SKM-1 treated with dmso at 0.1 percent for 144 hours (cell line): ENCODE results near the gene CEBPA.

Experiments
- DNase-seq: peaks from one replicate; lab custom pipeline; 2025; ENCODE audit not compliant: unreplicated experiment; lab: John Stamatoyannopoulos, UW

CEBPA gene

DNA sequence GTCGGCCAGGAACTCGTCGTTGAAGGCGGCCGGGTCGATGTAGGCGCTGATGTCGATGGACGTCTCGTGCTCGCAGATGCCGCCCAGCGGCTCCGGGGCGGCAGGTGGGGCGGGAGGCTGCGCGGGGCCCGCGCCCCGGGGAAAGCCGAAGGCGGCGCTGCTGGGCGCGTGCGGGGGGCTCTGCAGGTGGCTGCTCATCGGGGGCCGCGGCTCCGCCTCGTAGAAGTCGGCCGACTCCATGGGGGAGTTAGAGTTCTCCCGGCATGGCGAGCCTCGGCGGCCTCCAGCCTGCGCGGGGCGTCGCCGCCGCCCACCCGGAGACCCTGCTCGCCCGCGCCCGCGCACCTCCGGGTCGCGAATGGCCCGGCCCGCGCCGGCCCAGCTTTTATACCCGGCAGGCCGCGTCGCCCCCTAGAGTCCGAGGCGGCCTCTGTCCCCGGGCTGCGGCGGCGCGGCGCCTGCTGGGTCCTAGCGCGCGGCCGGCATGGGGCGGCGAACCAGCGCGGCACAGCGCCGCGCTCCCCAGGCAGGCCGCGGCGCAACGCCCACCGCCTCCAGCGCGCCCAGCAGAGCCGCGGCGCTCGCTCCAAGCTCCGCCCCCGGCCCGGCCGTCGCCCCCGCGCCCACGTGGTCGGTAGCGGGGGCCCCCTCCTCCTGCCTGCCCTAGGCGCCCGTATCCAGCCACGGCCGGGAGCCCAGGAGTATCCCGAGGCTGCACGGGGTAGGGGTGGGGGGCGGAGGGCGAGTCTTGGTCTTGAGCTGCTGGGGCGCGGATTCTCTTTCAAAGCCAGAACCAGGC is at the start of gene CEBPA:
TSS of gene CEBPA (minus strand) at position 360 of the 799 bp plus-strand sequence. CDS start at position 240, 120 bp downstream.
- peak; percentile 92 for DNase-seq

- DNase-seq = no peak
These were observed 48.4 kb upstream of the CEBPA start for GRCh38 chr19:33350538-33351309.

- DNase-seq = no peak
These were observed 47.3 kb upstream of the CEBPA start for GRCh38 chr19:33349319-33350289.

GRCh38 chr19:33348301-33349010 is 46.1 kb upstream of the CEBPA start:
- DNase-seq = no peak

DNA sequence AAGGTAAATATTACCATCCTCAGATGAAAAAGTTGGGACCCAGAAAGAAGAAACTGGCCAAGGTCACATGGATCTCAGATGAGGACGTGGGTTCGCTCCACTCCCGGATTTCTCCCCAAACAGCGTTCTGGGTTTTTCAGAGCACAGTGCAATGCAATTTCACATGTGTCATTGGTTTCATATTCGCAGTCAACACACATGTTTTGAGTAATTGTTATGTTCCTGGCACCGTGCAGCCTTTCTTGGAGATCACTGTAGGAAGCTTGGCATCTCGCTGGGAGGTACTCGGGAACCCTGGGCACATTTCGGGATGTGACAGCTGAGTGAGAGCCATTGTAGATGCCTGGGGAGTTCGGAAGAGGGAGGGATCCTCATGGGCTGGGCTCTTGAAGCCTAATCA is 45.0 kb upstream of the CEBPA start:
- DNase-seq = no peak

- no peak for DNase-seq
These were observed 44.3 kb upstream of the CEBPA start for GRCh38 chr19:33346665-33347064.

GRCh38 chr19:33345163-33345562 is 42.8 kb upstream of the CEBPA start:
- DNase-seq = no peak

DNA sequence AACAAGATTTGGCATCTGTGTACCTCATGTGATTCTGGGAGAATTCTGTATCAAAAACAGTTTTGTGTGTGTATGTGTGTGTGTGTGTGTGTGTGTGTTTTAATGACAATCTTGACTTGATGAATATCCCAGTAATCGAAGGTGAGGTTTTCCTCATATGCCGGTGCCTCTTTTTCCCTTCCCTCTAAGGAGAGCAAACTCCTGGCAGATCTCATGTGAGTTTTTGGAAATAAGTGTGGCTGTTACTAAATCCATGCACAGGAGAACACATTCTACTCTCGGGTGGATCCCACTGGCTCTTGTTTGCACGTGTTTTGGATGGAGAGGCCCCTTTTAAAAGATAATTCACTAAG is 42.2 kb upstream of the CEBPA start:
- no peak for DNase-seq

DNA sequence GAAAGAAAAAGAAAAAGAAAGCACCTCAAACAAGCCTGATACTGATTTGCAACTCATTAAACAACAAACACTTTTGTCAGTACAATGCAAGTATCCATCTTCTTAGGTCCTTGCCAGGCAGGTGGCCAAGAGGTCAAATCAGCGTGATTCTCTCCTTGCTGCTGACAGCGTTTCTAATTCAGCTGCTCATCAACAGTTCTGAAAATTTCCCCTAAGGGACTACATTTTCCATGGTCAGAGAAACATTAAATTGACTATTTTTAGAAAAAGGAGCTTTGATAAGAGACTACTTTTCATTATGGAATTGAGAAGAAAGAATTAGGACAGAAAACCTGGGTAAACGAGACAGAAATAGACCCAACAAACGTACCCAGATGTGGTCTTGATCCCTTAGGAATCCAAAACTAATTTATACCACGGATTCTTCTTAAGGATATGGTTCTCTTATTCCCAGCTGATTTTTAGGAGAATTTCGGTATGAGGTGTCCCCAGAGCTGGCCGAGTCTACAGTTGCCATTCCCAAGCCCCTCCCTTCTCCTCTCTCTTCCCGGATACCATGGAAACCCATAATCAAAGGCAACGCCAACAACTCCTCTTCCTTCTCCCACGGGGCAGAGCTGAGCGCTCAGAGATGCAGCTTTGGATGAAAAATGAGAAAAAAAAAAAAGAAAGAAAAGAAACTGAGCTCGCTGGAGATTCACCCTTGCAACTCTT is 41.7 kb upstream of the CEBPA start:
- no peak for DNase-seq

DNA sequence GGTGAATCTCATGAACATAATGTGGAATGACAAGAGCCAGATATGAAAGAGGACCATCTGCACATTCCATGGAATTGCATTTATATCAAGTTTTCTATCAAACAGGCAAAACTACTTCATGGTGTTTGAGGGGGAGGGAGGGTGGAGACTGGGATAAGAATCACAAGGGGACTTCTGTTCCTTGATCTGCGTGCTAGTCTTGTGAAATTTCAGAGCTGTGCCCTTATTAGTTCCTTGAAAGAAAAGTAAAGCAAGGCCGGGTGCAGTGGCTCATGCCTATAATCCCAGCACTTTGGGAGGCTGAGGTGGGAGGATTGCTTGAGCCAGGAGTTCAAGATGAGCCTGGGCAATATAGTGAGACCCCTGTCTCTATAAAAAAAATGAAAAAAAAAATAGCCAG is 41.0 kb upstream of the CEBPA start:
- DNase-seq = no peak

DNA sequence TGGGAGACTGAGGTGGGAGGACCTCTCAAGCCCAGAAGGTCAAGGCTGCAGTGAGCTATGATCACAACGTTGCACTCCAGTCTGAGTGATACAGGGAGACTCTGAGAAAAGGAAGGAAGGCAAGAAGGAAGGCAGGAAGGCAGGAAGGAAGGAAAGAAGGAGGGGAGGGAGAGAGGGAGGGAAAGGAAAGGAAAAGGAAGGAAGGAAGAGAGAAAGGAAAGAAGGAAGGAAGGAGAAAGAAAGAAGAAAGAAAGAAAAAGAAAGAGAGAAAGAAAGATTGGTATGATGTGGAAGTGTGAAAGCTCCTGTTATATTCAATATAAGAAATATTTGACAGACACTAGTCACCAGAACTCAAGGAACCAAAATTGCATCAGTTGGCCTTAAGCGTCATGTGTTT is 38.7 kb upstream of the CEBPA start:
- no peak for DNase-seq

GRCh38 chr19:33339016-33339984 is 37.0 kb upstream of the CEBPA start:
- no peak for DNase-seq

DNA sequence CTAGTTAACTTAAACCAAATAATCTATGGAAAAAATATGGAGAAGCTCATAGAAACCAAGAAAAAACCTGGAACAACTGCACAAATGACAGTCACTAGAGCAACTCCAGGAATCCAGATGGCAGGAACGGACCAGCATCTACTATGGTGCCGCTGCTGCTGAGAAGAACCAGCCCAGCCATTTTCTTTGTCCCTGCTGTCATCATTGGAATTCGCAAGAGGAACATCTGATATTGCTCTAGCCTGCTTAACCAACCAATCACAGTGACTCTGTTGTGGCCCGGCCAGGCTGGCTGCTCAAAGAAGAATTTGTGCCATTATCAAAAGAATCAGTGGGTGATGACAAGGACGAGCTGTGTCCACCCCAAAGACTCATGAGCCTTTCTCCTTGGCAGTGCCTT is 33.1 kb upstream of the CEBPA start:
- no peak for DNase-seq

- no peak for DNase-seq
These were observed 31.9 kb upstream of the CEBPA start for GRCh38 chr19:33334271-33334670.

- DNase-seq = no peak
These were observed 31.3 kb upstream of the CEBPA start for GRCh38 chr19:33333642-33334041.

- no peak for DNase-seq
These were observed 30.8 kb upstream of the CEBPA start for GRCh38 chr19:33333151-33333550.

DNA sequence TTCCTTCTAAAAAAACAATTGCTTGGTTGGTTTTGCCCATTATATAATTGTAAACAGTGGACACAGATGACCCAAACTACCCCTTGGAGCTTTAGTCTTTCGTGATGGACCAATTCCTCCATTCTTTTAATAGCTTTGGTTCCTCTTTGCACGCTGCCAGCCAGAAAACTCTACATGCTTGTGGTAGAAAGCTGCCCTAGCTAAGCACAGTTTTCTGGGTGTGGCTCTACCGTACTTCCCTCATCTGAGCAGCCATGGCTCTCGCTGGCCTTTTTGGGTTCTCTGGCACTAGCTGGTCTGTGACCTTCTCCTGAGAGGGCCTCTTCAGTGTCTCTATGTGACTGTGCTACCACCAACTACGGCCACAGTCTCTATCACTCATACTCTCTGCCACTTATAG is 29.9 kb upstream of the CEBPA start:
- peak; percentile 96 for DNase-seq

DNA sequence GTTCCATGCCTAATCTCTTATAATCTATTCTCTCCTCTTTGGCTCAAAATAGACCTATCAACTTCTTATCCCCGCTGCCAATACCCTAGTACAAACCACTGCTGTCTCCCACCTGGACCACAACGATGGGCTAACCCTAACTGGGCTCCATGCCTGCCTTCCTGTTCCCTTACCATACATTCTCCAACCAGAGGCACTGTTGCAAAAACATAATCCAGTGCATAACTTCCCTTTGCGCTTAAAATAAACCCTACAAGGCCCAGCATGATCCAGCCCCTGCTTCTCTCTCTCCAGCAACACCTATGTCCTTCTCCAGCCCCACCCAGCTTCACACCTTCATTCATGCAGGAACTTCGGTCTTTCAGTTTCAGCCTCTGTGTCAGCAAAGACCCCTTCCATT is 27.4 kb upstream of the CEBPA start:
- peak; percentile 70 for DNase-seq

DNA sequence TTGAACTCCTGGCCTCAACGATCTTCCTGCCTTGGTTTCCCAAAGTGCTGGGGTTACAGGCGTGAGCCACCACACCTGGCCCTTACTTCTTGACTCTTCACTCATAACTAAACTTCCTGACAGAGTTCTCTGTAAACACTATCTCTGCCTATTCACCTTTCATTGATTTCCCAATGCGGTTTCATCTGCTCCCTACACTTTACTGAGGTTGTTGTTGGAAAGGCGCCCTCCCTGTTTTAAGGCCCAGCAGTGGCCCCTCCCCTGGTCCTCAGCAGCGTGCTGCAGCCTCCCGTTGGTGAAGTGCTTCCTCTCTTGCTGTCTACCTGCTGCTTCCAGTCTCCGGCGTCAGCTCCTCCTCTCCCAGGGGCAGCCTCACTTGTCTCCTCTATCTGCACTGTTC is 26.7 kb upstream of the CEBPA start:
- DNase-seq = no peak
